ENCODE results near the gene KRT15.

- TF ChIP-seq, protein P1, sequence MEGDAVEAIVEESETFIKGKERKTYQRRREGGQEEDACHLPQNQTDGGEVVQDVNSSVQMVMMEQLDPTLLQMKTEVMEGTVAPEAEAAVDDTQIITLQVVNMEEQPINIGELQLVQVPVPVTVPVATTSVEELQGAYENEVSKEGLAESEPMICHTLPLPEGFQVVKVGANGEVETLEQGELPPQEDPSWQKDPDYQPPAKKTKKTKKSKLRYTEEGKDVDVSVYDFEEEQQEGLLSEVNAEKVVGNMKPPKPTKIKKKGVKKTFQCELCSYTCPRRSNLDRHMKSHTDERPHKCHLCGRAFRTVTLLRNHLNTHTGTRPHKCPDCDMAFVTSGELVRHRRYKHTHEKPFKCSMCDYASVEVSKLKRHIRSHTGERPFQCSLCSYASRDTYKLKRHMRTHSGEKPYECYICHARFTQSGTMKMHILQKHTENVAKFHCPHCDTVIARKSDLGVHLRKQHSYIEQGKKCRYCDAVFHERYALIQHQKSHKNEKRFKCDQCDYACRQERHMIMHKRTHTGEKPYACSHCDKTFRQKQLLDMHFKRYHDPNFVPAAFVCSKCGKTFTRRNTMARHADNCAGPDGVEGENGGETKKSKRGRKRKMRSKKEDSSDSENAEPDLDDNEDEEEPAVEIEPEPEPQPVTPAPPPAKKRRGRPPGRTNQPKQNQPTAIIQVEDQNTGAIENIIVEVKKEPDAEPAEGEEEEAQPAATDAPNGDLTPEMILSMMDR (IDR thresholded peaks at IDR 0.05; ENCODE audit: low read length) = no peak
- no peak for TF ChIP-seq EZH2 (IDR thresholded peaks at IDR 0.05; ENCODE audit: borderline replicate concordance, low read length)
These were observed 54.0 kb downstream of the KRT15 start for GRCh38 chr17:41464682-41465081.

Measured in OCI-LY1 (cell line).